ENCODE measurements around the gene GATC.
A peak's percentile ranks its signal among the peaks of the same experiment; 100 is the strongest.
"Not testable (repeated sequence)": the region's sequence is repeated elsewhere in the genome, so short reads cannot be mapped to it uniquely, and the experiment has no call there.

GATC gene

DNA sequence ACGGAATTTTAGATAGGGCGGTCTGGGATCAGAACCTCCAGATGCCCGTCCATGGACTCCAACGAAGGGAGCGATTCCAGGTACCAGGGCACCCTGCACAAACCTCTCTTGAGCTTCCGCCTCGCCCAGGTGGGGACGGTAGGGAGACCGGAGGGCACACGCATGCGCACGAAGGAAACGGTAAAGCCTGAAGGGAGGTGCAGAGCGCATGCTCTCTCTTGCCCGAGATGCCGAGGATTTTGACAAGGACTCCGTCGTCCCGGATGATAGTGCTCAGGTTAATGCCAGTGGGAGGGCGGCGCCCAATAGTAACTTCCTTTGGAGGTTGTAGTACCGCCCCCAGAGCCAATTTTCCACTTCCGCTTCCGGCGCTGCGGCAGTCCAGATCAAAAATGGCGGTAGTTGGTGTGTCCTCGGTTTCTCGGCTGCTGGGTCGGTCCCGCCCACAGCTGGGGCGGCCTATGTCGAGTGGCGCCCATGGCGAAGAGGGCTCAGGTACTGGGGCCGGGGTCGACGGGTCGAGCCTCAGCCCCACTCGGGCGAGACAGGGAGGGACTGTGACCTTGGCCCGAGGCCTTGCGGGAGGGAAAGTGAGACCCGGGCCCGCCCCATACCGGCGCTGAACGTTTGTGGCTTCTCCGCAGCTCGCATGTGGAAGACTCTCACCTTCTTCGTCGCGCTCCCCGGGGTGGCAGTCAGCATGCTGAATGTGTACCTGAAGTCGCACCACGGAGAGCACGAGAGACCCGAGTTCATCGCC is 8.3 kb upstream of the GATC start, which contains the start of gene COX6A1:
COX6A1 (plus strand) TSS at position 379 of the 760 bp plus-strand sequence; CDS start at position 393, 14 bp downstream.
- peak; percentile 99 for DNase-seq

DNA sequence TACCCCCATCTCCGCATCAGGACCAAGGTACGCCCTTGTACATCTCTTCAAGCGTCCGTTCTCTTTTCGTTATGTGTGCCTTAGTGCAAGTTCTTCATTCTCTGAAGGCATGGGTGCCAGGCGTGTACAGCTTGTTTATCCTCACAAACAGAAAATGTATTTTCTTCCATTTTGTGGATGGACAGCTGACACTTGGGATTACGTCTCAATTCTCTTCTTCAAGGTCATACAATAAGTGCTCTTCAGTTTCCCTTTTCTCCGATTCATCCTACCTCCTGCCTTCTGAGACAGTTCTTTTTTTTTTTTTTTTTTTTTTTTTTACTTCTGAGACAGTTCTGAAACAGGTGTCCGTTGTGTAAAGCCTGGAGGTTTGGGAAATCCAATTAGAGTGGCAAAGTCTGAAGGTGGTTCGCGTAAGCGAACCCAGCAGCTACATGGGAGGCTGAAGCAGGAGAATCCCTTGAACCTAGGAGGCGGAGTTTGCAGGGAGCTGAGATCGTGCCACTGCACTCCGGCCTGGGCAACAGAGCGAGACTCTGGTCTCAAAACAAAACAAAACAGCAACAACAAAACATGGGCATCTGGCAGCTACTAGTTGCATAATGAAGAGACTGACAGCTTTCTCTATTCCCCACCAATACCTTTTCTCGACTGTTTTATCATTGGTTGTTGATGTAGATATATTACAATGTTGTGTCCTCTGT is 7.6 kb upstream of the GATC start:
- no peak for DNase-seq

DNA sequence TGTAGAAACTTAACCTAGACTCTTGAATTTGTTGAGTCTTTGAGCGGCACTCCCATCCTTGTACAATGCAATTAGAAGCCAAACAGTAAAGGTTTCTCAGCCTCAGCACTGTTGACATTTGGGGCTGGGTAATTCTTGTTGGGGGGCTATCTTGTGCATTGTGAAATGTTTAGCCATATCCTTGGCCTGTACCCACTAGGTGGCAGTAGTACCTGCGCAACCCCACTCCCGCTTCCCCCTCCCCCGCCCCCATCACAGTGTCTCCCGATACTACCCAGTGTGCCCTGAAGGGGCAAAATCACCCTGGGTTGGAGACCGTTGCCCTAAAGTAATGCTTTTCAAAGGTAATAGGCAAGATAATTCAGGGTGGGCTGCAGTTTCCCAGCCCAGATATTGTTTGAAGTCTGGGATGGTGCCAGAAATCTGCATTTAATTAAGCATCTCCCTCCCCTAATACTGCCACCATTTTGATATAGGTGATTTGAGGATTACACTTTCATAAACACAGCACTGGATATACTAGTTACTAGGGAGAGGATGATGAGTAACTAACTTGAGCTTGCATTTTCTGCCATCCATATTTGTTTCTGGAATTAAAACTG is 6.5 kb upstream of the GATC start:
- DNase-seq, result peak; percentile 74

DNA sequence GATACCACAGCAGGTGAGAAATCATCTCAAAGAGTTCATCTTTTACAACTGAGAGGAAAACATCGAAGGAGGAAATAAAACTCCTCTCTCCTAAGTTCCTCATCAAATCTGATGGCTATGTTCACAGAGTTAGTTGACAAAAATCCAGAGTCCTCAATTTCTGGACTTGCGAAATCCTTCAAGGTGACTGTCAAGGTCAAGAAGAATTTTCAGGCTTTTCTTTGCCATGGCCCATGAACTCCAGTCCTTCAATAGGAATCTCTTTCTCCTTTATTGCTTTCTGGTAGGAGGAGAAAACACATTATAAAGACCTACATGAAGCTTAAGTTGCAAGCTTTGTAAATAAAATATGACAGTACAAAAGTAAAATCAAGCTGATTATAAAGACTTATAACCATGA is 1.6 kb upstream of the GATC start:
- DNase-seq, result no peak

DNA sequence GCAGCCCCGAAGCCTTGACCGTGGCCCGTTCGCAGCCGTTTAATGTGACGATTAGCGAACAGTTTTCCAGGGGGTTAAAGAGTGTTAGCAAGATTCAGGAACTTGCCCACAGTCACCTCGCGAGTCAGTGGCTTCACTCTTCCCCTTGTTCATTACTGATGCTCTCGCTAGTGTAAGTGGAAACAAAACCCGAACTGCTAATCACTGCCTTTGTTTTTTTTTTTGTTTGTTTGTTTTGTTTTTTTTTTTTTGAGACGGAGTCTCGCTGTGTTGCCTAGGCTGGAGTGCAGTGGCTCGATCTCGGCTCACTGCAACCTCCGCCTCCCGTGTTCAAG is 567 bp downstream of the GATC start:
- not testable (repeated sequence) for DNase-seq

DNA sequence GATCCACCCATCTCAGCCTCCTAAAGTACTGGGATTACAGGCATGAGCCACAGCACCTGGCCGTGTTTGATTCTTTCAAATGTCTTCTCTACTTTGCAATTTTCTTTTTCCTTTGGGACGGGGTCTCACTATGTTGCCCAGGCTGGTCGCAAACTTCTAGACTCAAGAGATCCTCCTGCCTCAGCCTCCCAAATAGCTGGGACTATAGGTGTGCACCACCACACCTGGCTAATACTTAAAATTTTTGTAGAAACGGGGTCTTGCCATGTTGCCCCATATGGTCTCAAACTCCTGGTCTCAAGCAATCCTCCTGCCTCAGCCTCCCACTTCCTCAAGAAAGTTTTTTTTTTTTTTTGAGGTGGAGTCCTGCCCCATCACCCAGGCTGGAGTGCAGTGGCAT is 1.7 kb downstream of the GATC start:
- no peak for DNase-seq

DNA sequence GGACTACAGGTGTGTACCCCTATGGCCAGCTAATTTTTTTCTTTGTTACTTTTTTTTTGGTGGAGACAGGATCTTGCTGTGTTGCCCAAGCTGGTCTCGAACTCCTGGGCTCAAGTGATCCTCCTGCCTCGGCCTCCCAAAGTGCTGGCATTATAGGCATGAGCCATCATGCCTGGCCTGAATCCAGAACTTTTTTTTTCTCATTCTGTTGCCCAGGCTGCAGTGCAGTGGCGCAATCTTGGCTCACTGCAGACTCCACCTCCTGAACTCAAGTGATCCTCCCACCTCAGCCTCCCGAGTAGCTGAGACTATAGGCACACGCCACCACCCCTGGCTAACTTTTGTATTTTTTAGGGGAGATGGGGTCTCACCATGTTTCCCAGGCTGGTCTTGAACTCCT is 6.3 kb downstream of the GATC start:
- not testable (repeated sequence) for DNase-seq

DNA sequence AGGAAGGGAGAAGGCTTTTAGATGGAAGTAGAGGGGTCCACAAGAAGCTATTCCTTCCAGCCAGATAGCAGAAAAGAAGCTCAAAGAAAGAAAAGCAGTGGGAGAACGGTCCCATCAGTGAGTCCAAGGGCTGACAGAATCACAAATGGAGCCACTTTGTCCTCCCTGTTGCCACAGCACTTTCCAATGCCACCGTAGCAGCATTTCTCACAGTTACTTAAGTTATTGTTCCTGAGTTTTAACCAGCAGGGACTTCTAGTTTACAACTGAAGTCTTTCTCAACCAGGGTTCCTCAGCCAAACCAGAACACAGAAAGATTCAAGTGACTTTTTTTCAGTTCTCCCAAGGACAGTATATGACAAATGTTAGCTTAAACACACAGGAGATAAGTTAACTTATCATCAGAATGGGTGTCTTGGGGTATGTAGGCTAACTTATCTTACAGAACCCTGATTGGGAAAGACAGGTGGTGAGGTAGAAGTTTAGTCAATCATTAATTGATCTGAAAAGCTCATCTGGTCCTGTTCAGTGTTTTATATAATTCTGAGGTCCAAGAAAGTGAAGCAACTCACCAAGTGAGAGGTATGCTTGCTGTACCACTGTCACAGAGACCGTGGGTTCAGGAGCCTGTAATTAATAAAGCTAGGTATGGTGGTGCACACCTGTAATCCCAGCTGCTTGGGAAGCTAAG is 7.0 kb downstream of the GATC start:
- DNase-seq, result no peak

DNA sequence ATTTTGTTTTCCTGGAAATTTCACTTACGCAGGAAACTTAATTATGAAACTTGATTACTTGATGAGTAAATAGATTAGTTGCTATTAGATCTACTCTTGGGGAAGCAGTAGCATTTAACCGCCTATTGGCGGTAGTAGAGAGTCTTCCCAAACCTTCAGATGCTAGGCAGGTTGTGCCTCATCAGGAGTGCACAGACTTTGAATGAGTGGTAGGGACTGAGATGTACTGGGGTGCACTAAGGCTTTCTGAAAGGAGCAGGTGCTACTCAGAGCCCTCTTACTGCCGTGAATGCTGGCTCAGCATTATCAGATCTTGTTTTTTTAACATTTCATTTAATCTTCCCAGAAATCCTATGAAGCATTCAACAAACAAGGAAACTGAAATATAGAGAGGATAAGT is 7.7 kb downstream of the GATC start:
- DNase-seq, result no peak

DNA sequence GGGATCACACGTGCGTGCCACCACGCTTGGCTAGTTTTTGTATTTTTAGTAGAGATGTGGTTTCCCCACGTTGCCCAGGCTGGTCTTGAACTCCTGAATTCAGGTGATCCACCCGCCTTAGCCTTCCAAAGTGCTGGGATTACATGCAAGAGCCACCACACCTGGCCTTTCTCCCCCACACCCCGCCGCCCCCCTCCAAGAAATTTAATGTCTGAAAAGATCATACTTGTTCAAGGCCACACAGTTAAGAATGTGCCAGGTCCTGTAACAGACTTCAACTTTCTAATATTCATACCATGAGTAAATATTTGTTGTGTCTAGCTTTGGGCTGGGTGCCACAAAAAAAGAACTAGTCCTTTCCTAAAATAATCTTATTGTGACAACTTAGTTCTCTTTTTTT is 9.1 kb downstream of the GATC start:
- no peak for DNase-seq

DNA sequence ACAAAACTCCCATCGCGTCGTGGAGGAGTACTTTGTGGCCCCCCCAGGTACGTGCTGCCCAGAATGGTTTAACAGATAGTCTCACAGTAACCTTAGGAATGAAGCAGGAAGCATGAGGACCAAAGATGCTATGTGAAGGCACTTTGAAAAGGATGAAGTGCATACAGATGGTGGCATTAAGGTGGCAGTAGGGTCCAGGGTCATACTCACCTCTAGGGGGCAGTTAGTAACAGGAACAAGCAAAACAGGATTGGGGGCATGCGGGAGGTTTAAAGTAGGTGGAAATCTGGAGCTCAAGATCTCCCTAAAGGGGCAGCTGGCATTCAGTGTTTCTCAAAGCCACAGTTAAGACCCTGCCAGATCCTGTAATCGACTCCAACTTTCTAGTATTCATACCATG is 10.9 kb downstream of the GATC start:
- no peak for DNase-seq

DNA sequence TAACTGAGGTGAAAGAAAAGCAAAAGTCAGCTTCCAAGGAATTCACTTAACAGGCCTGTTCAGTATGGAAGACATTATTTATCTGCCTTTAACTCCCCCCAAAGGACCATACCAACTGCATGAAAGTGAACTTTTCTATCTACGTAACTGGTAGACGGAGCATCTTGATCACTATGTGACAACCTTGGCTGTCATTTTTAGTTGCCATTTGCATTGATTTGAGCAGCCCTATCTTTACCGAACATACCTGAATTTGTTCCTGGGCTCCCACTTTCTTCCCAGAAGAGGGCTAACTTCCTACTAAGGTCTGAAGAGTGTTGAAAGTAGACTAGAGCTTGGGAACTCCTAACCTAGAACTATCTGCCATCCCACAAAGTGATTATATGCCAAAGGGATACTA is 13.9 kb downstream of the GATC start:
- no peak for DNase-seq

DNA sequence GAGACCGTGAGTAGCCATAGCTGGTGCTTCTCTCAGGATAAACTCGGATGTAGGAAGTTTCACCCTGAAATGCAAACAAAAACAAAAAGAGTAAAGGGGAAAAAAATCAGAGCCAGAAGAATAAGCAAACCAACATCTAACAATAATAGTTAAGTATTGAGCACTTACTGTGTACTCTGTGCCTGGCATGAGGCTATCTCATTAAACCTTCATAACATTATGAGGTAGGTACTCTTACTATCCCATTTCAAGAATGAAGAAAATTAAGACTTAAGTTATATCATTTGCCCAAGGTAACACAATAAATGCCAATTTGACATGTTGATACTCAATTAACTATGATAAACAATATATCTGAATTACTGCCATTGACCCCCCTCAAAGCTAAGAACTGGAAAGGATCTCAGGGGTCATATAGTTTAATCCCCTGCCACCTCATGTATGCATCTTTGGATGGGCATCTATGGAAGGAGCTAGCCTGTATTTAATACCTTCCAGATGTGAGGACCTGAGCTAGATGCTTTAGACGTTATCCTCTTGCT is 15.9 kb downstream of the GATC start:
- no peak for DNase-seq

DNA sequence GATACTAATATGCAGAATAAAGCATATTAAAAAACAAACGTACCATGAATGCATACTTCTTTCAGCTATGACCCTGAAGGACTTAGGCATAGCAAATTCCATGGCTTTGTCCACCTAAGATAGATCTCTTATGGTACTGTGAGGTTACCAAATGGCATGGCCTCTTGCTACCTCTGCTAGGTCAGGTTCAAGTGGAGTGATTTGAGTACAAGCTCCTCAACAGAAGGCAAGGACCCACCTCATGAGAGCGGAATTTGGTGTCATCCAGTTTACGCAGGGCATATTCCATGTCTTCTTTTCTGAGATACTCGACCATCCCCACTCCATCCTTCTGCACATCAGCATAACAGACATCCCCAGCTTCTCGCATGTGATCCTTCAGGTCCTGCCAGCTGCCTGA is 17.5 kb downstream of the GATC start:
- DNase-seq, result no peak

DNA sequence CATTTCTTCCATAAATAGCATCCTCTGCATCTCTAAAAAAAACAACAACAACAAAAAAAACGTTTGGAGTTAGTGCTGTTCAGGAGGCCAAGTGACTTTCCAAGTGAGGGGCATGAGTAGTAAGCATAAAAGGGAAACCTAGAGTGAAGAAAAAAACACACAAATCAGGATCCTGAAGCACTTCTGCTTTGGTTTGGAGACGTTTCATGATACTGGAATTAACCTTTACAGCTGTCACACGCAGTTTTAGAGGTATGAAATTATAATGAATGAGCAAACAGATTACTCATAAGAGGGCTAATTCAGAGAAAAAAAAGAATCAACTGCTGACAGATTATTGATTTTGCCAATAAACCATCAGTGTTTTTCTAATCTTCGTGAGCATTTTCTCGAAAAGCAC is 19.5 kb downstream of the GATC start:
- DNase-seq, result no peak

DNA sequence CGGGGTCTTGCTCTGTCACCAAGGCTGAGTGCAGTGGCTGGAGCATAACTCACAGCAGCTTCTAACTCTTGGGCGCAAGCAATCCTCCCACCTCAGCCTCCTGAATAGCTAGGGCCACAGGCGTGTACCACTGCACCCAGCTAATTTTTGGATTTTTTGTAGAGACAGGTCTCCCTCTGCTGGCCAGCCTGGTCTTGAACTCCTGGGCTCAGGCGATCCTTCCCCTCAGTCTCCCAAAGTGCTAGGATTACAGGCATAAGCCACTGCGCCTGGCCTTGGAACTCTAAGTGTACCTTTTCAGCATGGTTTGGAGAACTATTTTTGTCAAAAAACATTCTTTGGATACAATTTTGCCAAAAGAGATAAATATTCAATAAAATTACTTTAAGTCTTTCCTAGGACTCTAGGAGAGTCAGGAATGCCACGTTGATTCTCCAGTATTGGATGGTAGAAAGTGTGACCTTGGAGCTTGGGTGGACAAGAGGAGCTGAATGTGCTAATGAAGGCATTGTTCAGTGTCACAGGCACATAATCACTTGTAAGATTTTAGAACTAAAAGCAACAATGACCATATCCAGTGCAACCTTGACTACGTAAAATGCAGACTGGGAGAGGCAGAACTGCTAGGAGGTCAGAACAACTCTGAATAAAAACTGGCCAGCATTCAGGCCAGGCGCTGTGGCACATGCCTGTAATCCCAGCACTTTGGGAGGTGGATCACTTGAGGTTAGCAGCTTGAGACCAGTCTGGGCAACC is 20.5 kb downstream of the GATC start:
- DNase-seq, result peak; percentile 54

DNA sequence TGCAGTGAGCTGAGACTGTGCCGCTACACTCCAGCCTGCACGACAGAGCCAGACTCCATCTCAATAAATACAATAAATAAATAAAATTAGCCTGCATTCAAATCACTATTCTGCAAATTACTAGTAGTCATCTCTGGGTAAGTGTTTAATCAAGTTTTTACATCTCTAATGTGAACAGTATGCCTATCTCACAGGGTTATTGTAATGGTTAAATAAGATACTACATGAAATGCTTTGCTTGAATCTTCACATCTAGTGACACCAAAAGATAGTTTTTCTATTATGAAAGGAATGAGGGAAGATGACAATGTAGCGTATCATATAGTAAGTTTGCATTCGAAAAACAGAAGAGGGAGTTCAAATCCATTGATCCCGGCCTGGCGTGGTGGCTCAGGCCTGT is 21.2 kb downstream of the GATC start:
- DNase-seq, result no peak

DNA sequence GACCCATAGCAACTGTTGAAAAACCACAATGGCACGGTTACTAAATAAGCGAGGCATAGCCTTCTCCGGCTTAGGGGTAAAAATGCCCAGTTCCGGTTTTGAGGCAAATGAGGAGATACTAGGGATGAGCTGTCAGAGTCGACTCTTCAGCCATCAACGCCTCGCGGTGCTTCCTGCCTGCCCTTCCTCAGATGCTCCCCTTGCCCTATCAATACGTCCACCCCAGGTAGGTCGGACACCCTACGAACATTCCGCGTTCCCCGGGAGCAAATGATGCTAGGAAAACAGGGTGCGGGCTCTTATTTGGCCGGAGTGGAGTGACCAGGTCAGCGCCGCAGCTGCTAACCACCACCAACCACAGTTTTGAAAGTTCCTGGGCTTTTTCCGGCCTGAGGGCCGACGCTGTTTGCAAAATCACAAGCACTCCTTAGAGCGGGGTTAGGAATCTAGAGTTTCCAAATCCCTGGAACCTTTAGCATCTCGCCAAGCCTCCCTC is 22.1 kb downstream of the GATC start:
- DNase-seq, result peak; percentile 15

DNA sequence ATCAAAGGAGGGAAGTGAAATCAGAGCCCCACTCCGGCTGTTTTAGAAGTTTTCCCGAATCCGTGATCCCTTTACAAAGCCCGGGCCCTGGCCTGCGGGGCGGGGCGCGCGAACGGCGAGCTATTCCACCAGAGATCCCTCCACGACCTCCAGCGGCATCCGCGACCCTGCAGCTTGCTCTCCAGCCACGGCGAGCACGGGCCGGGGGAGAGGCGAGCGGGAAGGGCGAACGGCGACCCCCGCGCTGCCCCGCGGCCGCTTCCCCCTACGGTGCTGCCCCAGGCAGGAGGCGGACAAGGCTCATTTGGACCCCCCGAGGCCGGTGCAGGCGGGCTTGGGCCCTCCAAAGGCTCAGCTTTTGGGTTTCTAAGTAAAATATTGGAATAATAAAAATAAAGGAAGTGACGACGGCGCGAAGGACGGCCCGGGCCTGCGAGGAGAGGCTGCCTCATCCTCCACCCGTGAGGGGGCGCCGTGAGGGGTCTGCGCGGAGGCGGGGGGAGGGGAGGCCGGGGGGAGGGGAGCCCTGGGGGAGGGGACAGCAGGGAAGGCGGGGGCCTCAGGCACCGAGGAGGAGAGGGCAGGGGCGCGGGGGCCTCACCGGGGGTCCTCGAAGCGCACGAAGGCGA is 22.7 kb downstream of the GATC start:
- peak; percentile 55 for DNase-seq

DNA sequence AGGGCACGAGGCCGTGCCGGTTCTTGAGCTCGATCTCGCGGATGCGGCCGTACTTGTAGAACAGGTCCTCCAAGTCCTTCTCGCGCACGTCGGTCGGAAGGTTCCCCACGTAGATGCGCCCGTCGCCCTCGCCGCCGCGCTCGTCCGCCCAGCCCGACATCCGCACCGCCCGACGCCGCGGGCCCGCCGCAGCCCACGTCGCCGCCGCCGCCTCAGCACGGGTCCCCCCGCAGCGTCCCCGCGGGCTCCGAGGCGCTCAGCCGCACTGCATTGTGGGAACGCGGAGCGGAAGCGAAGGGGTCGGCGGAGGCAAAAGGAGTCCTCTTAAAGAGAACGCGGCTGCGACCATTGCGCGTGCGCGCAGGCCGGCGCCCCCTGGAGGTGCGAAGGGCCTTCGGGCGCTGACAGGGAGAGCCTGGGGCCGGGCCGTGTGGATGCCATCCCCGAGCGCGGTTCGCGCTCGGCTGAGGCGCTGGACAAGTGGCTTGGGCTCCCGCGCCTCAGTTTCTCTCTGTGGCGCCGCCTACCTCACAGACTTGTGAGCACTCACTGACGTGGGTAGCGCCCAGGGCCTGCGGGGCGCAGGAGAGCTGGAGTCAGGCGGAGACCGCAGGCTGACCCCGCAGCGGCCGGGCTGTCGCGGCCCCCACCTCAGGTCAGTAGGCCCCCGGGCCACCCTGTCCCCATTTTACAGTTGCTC is 23.4 kb downstream of the GATC start, which contains the start of gene SRSF9:
SRSF9 (minus strand) TSS at position 299 of the 700 bp plus-strand sequence; CDS start at position 160, 139 bp downstream.
- peak; percentile 97 for DNase-seq

DNA sequence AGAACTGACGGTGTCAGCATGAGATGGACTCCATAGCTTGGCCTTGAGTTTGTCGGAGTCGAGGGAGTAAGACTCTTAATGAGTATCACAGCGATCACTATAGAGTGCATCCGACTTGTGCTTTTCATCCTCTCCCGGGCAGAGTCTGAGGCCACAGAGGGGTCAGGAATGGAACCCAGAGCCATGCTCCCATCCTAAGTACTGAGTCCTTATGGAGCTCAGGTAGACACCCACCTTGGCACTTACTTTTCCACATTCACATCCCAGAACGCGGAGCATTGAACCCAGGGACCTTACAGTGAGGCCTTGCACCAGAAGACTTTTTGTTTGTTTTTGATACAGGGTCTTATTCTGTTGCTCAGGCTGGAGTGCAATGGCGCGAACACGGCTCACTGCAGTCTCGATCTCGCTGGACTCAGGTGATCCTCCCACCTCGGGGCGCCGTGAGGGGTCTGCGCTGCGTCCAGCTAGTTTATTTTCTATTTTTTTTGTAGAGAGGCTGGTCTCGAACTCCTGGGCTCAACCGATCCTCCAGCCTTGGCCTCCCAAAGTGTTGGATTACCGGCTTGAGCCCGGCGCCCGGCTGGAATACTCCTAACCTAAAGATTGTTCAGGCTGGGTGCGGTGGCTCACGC is 24.0 kb downstream of the GATC start:
- no peak for DNase-seq
